ENCODE data around the gene ARHGAP8.

- no peak for TF ChIP-seq EZH2 (IDR thresholded peaks at IDR 0.05)
- no peak for TF ChIP-seq POLR2AphosphoS5 (IDR thresholded peaks at IDR 0.05; ENCODE audit: borderline replicate concordance, low read depth, low read length)
These were observed 55.7 kb downstream of the ARHGAP8 start for GRCh38 chr22:44807915-44808690.

Measured in SK-N-MC (cell line).